Lower leg skin (tissue), 3 donors: ENCODE results near the gene UCP3.

ENCODE experiments used
- POLR2A ChIP-seq, 2 donors: fragments of 450-650 bp; IDR thresholded peaks; one replicate each; pipeline ENCODE4 v1.6.1; 2016 to 2017; ENCODE audit warnings: antibody characterized with exemption in 2 of 2, mild to moderate bottlenecking in 1 of 2, moderate library complexity in 1 of 2
- TF ChIP-seq, protein P1 (sequence below), 3 donors: fragments of 450-650 bp; IDR thresholded peaks; one replicate each; pipeline ENCODE4 v1.5.1; 2016; ENCODE audit warnings: antibody characterized with exemption in 3 of 3, mild to moderate bottlenecking in 3 of 3, moderate library complexity in 2 of 3

DNA sequence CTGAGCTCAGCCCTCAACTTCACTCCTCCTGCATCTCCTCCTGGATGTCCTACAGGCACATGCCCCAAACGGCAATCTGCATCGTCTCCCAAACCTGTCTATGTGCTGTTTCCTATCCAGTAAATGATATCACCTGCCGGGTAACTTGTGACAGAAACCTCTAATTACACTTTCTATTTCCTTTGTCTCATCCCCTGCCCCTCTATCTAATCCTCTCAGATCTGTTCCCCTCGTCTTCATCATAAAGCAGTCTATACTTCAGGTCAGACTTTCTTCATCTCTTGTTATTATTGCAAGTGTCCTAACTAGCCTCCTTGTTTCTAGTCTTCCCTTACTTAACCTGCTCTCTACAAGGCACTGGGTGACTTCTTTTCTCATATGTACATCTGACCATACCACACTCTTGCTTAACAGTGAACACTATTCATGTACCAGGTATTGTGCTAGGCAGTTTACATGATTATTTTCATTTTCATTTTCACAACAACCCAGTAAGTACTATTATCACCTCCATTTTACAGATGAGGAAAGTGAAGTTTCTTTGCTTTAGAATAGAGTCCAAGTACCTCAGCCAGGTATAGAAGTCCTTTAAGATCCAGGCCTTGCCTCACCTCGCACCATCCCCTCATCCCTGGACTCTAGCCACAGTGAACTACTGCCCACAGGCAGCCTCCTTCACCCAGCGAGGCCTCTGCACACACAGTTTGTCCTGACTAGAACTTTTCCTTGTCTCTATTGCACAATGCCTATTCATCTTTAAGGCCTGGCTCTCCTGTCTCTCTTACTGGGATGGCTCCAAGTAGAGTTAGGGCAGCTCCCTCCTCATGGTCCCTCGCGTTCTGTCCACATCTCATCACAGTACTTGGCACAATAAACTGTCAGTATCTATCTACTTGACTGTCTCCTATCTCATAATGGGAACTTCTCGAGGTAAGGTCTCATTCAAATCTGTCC is 22.1 kb upstream of the UCP3 start:
- TF ChIP-seq, protein P1, sequence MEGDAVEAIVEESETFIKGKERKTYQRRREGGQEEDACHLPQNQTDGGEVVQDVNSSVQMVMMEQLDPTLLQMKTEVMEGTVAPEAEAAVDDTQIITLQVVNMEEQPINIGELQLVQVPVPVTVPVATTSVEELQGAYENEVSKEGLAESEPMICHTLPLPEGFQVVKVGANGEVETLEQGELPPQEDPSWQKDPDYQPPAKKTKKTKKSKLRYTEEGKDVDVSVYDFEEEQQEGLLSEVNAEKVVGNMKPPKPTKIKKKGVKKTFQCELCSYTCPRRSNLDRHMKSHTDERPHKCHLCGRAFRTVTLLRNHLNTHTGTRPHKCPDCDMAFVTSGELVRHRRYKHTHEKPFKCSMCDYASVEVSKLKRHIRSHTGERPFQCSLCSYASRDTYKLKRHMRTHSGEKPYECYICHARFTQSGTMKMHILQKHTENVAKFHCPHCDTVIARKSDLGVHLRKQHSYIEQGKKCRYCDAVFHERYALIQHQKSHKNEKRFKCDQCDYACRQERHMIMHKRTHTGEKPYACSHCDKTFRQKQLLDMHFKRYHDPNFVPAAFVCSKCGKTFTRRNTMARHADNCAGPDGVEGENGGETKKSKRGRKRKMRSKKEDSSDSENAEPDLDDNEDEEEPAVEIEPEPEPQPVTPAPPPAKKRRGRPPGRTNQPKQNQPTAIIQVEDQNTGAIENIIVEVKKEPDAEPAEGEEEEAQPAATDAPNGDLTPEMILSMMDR (IDR thresholded peaks at IDR 0.05): no peak
- no peak for TF ChIP-seq POLR2A (IDR thresholded peaks at IDR 0.05)
